Heart right ventricle (tissue), 16 donors: ENCODE data around the gene FAM180A. TPM values are rescaled to one million over a fixed set of nuclear protein-coding genes. Genes with fewer than 3 reads are reported as not detected.

Experiments
- ATAC-seq, 8 donors: fragments of 200-7000 bp; cut with Tn5 transposase; one replicate each; pipeline ENCODE4 v1.9.1; 2020; ENCODE audit warnings: mild to moderate bottlenecking in 8 of 8, moderate library complexity in 8 of 8, moderate number of reproducible peaks in 1 of 8
- DNase-seq, 2 donors: peaks; one replicate each; pipeline ENCODE4 v3.0.0-alpha.2; 2020
- H3K27ac ChIP-seq, 10 donors: fragments of 200-600 bp; sonication (generic) in 2 of 10; one replicate each; pipeline versions ENCODE4 v1.5.0 to v1.8.0; 2020 to 2022; ENCODE audit warnings: mild to moderate bottlenecking in 3 of 10
- H3K27me3 ChIP-seq, 7 donors: fragments of 200-600 bp; one replicate each; pipeline ENCODE4 v1.8.0; 2021 to 2022; ENCODE audit warnings: mild to moderate bottlenecking in 2 of 7
- H3K36me3 ChIP-seq, 9 donors: fragments of 200-600 bp; sonication (generic) in 1 of 9; one replicate each; pipeline versions ENCODE4 v1.5.0 to v1.8.0; 2020 to 2022; ENCODE audit warnings: mild to moderate bottlenecking in 2 of 9
- H3K4me1 ChIP-seq, 9 donors: fragments of 200-600 bp; sonication (generic) in 1 of 9; one replicate each; pipeline versions ENCODE4 v1.5.0 to v1.8.0; 2020 to 2022; ENCODE audit warnings: mild to moderate bottlenecking in 4 of 9
- H3K4me3 ChIP-seq, 10 donors: fragments of 200-600 bp; sonication (generic) in 2 of 10; one replicate each; pipeline versions ENCODE4 v1.5.0 to v1.8.0; 2020 to 2022; ENCODE audit warnings: mild to moderate bottlenecking in 7 of 10, moderate library complexity in 2 of 10
- H3K9me3 ChIP-seq, 11 donors: fragments of 200-600 bp in 10 of 11; sonication (generic) in 2 of 11; one replicate each; pipeline versions ENCODE4 v1.5.0 to v1.8.0; 2013 to 2022; ENCODE audit warnings: mild to moderate bottlenecking in 2 of 11, control low read depth in 1 of 11, moderate library complexity in 1 of 11
- WGBS, 2 donors: extraction: QIAGEN DNeasy Blood & Tissue Kit; methylation state at CpG; one replicate each; pipeline ENCODE4 v1.1.7; 2013; ENCODE audit warnings: inconsistent platforms in 1 of 2; 5-methylcytosine and 5-hydroxymethylcytosine counted together
- intact Hi-C, 10 donors: fragments of 100-400 bp; cut with DNase I; formaldehyde crosslinking; loops; one replicate each; pipeline versions ENCODE4 v1.11.1 to v1.14.2; 2022
- long read RNA-seq, 3 donors: library from polyadenylated mRNA; unstranded; transcript quantifications; one replicate each; pipeline ENCODE4 v2.0.0, GENCODE V29; 2020 to 2021
- polyA plus RNA-seq, 2 donors: library from polyadenylated mRNA; stranded (reverse); fragments of 200-250 nt; gene quantifications; one replicate each; pipeline ENCODE4 v1.2.3, GENCODE V29; 2013
- total RNA-seq, 10 donors: library from RNA; stranded (reverse); fragmentation: NEBNext Ultra II Directional in 3 of 10; extraction: Animal tissue kit (Norgen Biotek cat#: 25700) in 3 of 10; gene quantifications; one replicate each; pipeline versions ENCODE4 v1.2.1 to v1.2.4, GENCODE V29; 2021 to 2023
- TF ChIP-seq, protein P1 (sequence below), 9 donors: fragments of 200-600 bp; sonication (generic) in 2 of 9; IDR thresholded peaks; one replicate each; pipeline versions ENCODE4 v1.5.0 to v1.8.0; 2021 to 2022; ENCODE audit warnings: antibody characterized with exemption in 9 of 9, mild to moderate bottlenecking in 5 of 9, moderate library complexity in 1 of 9
- donor health status: Arrhythmogenic right ventricular cardiomyopathy.
- donor health status: ischemic (EF 13 %, LVEDD 7.1; RV severe dilation, severe dysfunction).
- donor health status: healthy with polysubstance abuse.
- donor health status: DM: no; HTN: yes; CAD: no.
- donor health status: DM: no; HTN: no; CAD: no.
- donor health status: ischemic (EF 25% LVEDD 6.9; RV normal size, moderate dysfunction).
- donor health status: ischemic (EF 25% LVEDD 5.7; RV mildly dilated, moderate dysfunction).
- donor health status: healthy.
- donor health status: DM: yes; HTN: yes; CAD: no.
- donor health status: Ischemic cardiomyopathy.
- donor health status: ischemic (EF 35%, LVEDD 5.7; RV mildly dilated, moderate dysfunction).
- donor health status: nonischemic (EF 11% LVEDD 7.7; RV severe dilation, severe dysfunction).
- donor health status: DM: yes; HTN: yes; CAD: no.
- donor health status: PGD.
- donor health status: ischemic (EF 29% LVEDD 5.4; RV normal size, mild dysfunction).
- donor health status: nonischemic (EF 23%, LVEDD 6.1; RV moderate dilation, normal function).

Gene FAM180A
- total RNA-seq (10 to 100 TPM in 8 of 10 donors, 1 to 10 TPM in 2; 2.0 to 47.6 (median 19.5) TPM), polyA plus RNA-seq (10 to 100 TPM in 1 of 2 donors, 1 to 10 TPM in 1; 2.4 to 11.3 TPM)
- long read RNA-seq, donor 1, partial matches to known transcripts = 0 of 3 reads
- long read RNA-seq, donor 1, other reads (novel, unspliced or antisense) = 3 of 3 reads
- long read RNA-seq, donor 2, transcript FAM180A-202 (3 exons, 1,073 nt) = major isoform, 5 of 18 reads
- long read RNA-seq, donor 2, partial matches to known transcripts = 2 of 18 reads
- long read RNA-seq, donor 2, other reads (novel, unspliced or antisense) = 11 of 18 reads
- long read RNA-seq, donor 3, partial matches to known transcripts = 0 of 3 reads
- long read RNA-seq, donor 3, other reads (novel, unspliced or antisense) = 2 of 3 reads

- 40 to 48% methylated on average over 11 of the region's 11 CpGs for WGBS, 2 donors
Observed at GRCh38 chr7:135748770-135749169, at the start of gene FAM180A. FAM180A (minus strand) TSS chr7:135748813; CDS start chr7:135748580, 233 bp downstream.

GRCh38 chr7:135798095-135798494 lies 49.5 kb upstream of the FAM180A start:
- Histone ChIP-seq H3K4me3 (no peak overlapping the region), H3K27ac (no peak overlapping the region), H3K9me3 (peaks cover 0 to 7% (median 0%) of the 10 kb centered on the region in 11 donors), H3K4me1 (peaks cover 2 to 35% (median 13%) of the 10 kb centered on the region in 9 donors), H3K36me3 (no peaks in the 10 kb centered on the region), H3K27me3 (no peaks in the 10 kb centered on the region)
- intact Hi-C loops = loop anchor here in 5 of 10 donors (5.0 to 10.0 kb wide), 3 partner anchors 126 to 209 kb away; partner anchors contain the start of gene STMP1 (in 1 of the 5)
- no peak for DNase-seq
- no peak for ATAC-seq
- WGBS, 2 donors = 88 to 89% methylated on average over 4 of the region's 4 CpGs
- TF ChIP-seq, protein P1, sequence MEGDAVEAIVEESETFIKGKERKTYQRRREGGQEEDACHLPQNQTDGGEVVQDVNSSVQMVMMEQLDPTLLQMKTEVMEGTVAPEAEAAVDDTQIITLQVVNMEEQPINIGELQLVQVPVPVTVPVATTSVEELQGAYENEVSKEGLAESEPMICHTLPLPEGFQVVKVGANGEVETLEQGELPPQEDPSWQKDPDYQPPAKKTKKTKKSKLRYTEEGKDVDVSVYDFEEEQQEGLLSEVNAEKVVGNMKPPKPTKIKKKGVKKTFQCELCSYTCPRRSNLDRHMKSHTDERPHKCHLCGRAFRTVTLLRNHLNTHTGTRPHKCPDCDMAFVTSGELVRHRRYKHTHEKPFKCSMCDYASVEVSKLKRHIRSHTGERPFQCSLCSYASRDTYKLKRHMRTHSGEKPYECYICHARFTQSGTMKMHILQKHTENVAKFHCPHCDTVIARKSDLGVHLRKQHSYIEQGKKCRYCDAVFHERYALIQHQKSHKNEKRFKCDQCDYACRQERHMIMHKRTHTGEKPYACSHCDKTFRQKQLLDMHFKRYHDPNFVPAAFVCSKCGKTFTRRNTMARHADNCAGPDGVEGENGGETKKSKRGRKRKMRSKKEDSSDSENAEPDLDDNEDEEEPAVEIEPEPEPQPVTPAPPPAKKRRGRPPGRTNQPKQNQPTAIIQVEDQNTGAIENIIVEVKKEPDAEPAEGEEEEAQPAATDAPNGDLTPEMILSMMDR (IDR thresholded peaks at IDR 0.05) = no peak

More at GRCh38 chr7:135748770-135749169, at the start of gene FAM180A:
- TF ChIP-seq, protein P1 (IDR thresholded peaks at IDR 0.05) = no peak
- peak within 1 kb of the TSS in 9 of 10 donors; percentile 4 to 52 (median 40) for H3K4me3 ChIP-seq
- H3K27ac ChIP-seq = peak within 1 kb of the TSS in 9 of 10 donors; percentile 59 to 91 (median 79)
- H3K4me1 ChIP-seq = peaks cover 3 to 34% (median 13%) of the 10 kb centered on the region in 9 donors
- peak; percentile 50 to 85 (median 79) for ATAC-seq
- DNase-seq = peak; percentile 63 to 64
- intact Hi-C loops = loop anchor here in 1 of 10 donors (5.0 kb wide), 1 partner anchor 76 kb away; no protein-coding TSS in a partner anchor
- no peaks in the 10 kb centered on the region for H3K9me3 ChIP-seq
- no peaks in the 10 kb centered on the region for H3K36me3 ChIP-seq
- H3K27me3 ChIP-seq = no peaks in the 10 kb centered on the region

- H3K27ac ChIP-seq = peak overlapping the region in 4 of 10 donors; percentile 34 to 57 (median 45)
- TF ChIP-seq, protein P1 (IDR thresholded peaks at IDR 0.05) = no peak
- DNase-seq = no peak
- peak in 1 of 8 donors; percentile 34 for ATAC-seq
- H3K4me3 ChIP-seq = no peak overlapping the region
- 73 to 82% methylated on average over 2 of the region's 2 CpGs for WGBS, 2 donors
- peaks cover 0 to 7% (median 0%) of the 10 kb centered on the region in 11 donors for H3K9me3 ChIP-seq
- no peaks in the 10 kb centered on the region for H3K27me3 ChIP-seq
- intact Hi-C loops = loop anchor here in 7 of 10 donors (2.0 to 10.0 kb wide), 4 partner anchors 123 to 211 kb away; partner anchors contain the start of gene STMP1 (in 1 of the 7)
- peaks cover 0 to 35% (median 13%) of the 10 kb centered on the region in 9 donors for H3K4me1 ChIP-seq
- no peaks in the 10 kb centered on the region for H3K36me3 ChIP-seq
Observed at GRCh38 chr7:135795846-135796570, 47.4 kb upstream of the FAM180A start.

DNA sequence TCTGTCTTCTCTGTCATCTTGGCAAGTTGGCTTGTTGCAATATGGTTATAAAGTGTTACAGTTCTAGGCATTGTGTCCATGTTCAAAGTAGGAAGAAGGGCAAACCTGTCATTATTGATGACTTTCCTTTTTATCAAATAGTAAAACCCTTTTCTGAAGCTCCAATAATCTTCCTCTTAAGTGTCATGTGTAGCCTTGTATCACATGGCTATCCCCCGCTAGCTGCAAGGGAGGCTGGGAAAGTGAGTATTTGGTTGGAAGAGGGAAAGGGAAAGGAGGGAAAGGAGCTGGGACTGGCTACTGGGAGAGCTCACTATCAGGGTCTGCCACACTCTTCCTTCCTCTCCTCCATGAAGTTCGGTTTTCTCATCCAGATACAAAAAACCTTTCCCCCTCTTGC lies 45.2 kb upstream of the FAM180A start:
- Histone ChIP-seq H3K4me1 (peaks cover 0 to 35% (median 13%) of the 10 kb centered on the region in 9 donors), H3K27me3 (no peaks in the 10 kb centered on the region), H3K36me3 (no peaks in the 10 kb centered on the region), H3K4me3 (no peak overlapping the region), H3K9me3 (peaks cover 0 to 7% (median 0%) of the 10 kb centered on the region in 11 donors), H3K27ac (no peak overlapping the region)
- DNase-seq (no peak), ATAC-seq (no peak)
- intact Hi-C loops = loop anchor here in 2 of 10 donors (5.0 to 10.0 kb wide), 2 partner anchors 122 to 129 kb away; partner anchors contain the start of gene STMP1 (in 1 of the 2)
- 87 to 95% methylated on average over 2 of the region's 2 CpGs for WGBS, 2 donors
- TF ChIP-seq, protein P1 (IDR thresholded peaks at IDR 0.05) = no peak
